Neural progenitor cell (in vitro differentiated cells): ENCODE data around the gene GSTO2.

ENCODE experiments used
- CTCF ChIP-seq: fragments of 200-600 bp; sonication (generic); IDR thresholded peaks from 2 replicates; pipeline ENCODE4 v1.5.1; 2017; ENCODE audit warnings: antibody characterized with exemption, mild to moderate bottlenecking
- EZH2 ChIP-seq: fragments of 200-600 bp; sonication (generic); IDR thresholded peaks from 2 replicates; pipeline ENCODE4 v1.6.1; 2017; ENCODE audit warnings: antibody characterized with exemption, mild to moderate bottlenecking, moderate library complexity

- TF ChIP-seq CTCF (no peak), EZH2 (no peak)
Measured at GRCh38 chr10:104256335-104256961, 12.5 kb upstream of the GSTO2 start.
